ENCODE data around the gene ASAP2. TPM values are rescaled to one million over a fixed set of nuclear protein-coding genes. Genes with fewer than 3 reads are reported as not detected.

The ASAP2 gene
- total and polyA plus RNA-seq, 9 of the 15 experiments (the other 6 are each of a cell fraction or from before 2014, with no cell fraction given), result 0.06 to 4.3 (median 3.1) TPM

DNA sequence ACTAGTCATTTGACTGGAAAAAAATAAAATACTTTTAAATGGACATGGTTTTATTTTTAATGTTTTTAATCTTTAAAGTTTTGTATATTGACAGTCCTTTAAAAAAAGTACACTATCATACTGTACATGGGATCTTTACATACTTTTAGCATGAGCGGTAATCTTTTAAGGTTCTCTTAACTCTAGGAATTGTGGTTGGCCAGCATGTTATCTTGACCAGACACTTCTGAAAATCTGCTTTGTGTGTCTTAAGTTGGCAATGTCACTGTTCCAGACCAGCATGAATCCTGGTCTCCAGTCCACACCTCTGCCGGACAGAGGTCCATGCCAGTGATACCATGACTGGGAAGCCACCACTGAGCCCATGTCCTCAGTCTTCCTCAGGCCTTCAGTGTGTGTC is 199.0 kb downstream of the ASAP2 start (continued):
- TF ChIP-seq PHF21A (IDR thresholded peaks at IDR 0.05; ENCODE audit: borderline replicate concordance, low read depth), result no peak
- TF ChIP-seq SUPT5H (IDR thresholded peaks at IDR 0.05), result no peak

DNA sequence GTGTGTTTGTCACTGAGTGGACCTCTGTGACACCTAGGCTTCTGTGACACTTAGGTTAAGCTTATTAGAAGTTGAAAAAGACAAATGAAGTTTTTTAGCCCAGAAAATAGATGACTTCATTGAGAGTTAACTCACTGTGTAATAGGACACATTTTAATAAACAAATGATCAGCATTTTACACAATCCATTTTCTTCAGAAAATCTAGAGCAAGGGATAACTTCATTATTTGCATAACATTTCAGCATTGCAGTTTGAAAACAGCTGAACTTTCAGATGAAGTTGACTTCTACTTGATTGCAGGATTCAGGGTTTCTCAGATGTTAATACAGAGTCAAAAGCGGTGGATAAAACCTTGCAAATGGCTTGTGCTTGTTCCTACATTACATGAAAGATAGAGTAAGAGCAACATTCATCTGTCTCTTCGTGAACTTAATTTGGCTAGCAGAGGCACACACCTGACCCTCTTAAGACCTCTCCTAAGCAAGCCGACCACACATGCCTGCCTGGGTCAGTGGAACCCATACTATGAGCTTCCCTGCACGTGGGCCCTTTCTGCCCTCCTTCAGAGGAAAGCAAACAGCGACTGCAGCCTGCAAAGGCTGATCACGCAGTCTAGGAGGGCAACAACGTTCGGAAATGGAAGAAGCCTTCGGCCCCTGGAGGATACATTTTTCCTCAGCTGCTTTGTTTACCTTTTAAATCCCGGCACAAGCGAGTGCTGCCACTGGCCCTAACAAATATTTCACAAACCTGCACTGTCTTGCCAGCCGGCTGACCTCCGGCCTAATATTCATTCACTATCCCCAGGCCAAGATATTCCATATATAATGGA is 200.1 kb downstream of the ASAP2 start:
- Histone ChIP-seq H3K27ac (ENCODE audit: extremely low read depth, low read depth, low read length) (no peak overlapping the region), H2AFZ (ENCODE audit: low read depth, low read length) (no peak overlapping the region), H3K4me1 (replicated peaks in 1 of 2; ENCODE audit: control insufficient read depth in 2 of 2, insufficient read depth in 2 of 2, low read length in 2 of 2) (peaks cover 0 to 6% of the 10 kb centered on the region in 2 experiments; a peak in 1 of 5 replicates), H3K9me1 (ENCODE audit: control insufficient read depth, insufficient read depth, low read length) (peaks cover 3% of the 10 kb centered on the region), H3K9me3 (replicated peaks; ENCODE audit: control insufficient read depth, insufficient read depth, low read depth, low read length) (no peaks in the 10 kb centered on the region), H3K27me3 (ENCODE audit: control insufficient read depth in 2 of 2, insufficient read depth in 2 of 2, low read length in 2 of 2) (no peaks in the 10 kb centered on the region), H3K4me3 (no peak overlapping the region), H4K20me1 (replicated peaks; ENCODE audit: control insufficient read depth, insufficient read depth, low read length) (no peaks in the 10 kb centered on the region; the same call in 1 of the 2 replicates), H3K79me2 (ENCODE audit: control insufficient read depth, insufficient read depth, low read length) (no peaks in the 10 kb centered on the region), H3K36me3 (ENCODE audit: control insufficient read depth, insufficient read depth, low read length) (peaks cover 41% of the 10 kb centered on the region), H3K9ac (ENCODE audit: insufficient read depth in 1 of 2, low read depth in 2 of 2, low read length in 2 of 2) (no peak overlapping the region), H3K4me2 (ENCODE audit: insufficient read depth, low read length) (no peak overlapping the region)
- POLR2A ChIA-PET, result no interaction called here
- WGBS (ENCODE audit: insufficient coverage, low coverage, missing lambda C conversion rate), result 92% methylated on average over 13 of the region's 13 CpGs
- no peak for ATAC-seq
- FAIRE-seq, result no peak
- DNase-seq (ENCODE audit: extremely low read depth in 1 of 4, low spot score in 3 of 4), result no peak
- no peak for TF ChIP-seq MAFK (IDR thresholded peaks at IDR 0.05; ENCODE audit: low read length)
- no peak for TF ChIP-seq KLF16 (IDR thresholded peaks at IDR 0.05)
- TF ChIP-seq, protein P1, sequence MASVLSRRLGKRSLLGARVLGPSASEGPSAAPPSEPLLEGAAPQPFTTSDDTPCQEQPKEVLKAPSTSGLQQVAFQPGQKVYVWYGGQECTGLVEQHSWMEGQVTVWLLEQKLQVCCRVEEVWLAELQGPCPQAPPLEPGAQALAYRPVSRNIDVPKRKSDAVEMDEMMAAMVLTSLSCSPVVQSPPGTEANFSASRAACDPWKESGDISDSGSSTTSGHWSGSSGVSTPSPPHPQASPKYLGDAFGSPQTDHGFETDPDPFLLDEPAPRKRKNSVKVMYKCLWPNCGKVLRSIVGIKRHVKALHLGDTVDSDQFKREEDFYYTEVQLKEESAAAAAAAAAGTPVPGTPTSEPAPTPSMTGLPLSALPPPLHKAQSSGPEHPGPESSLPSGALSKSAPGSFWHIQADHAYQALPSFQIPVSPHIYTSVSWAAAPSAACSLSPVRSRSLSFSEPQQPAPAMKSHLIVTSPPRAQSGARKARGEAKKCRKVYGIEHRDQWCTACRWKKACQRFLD (CRISPR knock-in tag; IDR thresholded peaks at IDR 0.05), result no peak
- TF ChIP-seq, protein P2, sequence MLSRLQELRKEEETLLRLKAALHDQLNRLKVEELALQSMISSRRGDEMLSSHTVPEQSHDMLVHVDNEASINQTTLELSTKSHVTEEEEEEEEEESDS (CRISPR knock-in tag; IDR thresholded peaks at IDR 0.05), result no peak
- in situ Hi-C loops (cut with MboI) (no loop called here), intact Hi-C loops (cut with micrococcal nuclease) (no loop called here)
- no TSS peak for BruUV-seq (replicated peaks)
- CTCF ChIA-PET (ENCODE audit: low intra/inter-chr PET ratio), result no interaction called here
